Measurements from ENCODE around the gene BRMS1L. TPM values are rescaled to one million over a fixed set of nuclear protein-coding genes. Genes with fewer than 3 reads are reported as not detected.
A peak's percentile ranks its signal among the peaks of the same experiment; 100 is the strongest.

The BRMS1L gene
- total and polyA plus RNA-seq, 10 of the 15 experiments (the other 5 are each of a cell fraction or from before 2014, with no cell fraction given): 5.3 to 26.7 (median 8.3) TPM

DNA sequence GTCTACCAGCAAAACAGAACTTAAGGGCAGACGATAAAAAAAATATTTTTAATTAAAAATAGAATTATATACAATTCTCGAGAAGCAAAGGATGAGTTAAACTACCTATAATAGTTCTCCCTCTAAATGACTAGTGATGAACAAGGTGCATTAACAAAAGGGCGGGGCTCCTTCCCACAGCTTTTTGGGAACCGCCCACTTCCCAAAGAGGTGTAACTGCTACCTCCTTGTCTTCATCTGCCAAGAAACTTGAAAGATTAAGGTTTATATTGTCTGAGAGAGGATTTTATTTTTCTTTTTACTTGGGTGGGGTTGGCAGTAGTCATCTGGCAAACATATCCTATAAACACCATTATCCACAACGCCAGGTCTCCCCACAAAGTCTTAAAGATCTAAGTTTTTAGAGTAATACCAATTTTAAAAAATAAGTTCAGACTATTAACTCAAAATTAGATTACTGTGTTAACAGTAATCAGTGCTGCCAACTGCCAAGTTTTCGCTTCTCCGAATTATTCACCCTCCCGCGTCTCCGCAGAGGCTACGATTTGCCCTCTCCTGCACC is 18.0 kb upstream of the BRMS1L start:
- DNase-seq (ENCODE audit: low read depth, low spot score) (no peak), ATAC-seq (peak; percentile 7; the same call in 2 of the 3 replicates), FAIRE-seq (no peak)
- in situ Hi-C loops (cut with MboI) (no loop called here), intact Hi-C loops (cut with micrococcal nuclease; ENCODE audit: unreplicated experiment) (loop anchor here (2.0 to 5.0 kb wide), 2 partner anchors 19 to 121 kb away; partner anchors contain the start of gene BRMS1L)
- ChIA-PET CTCF (interaction anchor here (0.6 to 4.8 kb wide), 3 partner anchors 8 to 18 kb away, joined by 4 to 42 read pairs (median 22); partner anchors contain the start of gene BRMS1L), RAD21 (ENCODE audit: unreplicated experiment) (interaction anchor here (1.9 to 2.5 kb wide), 2 partner anchors 9 to 18 kb away, joined by 8 to 11 read pairs; partner anchors contain the start of gene BRMS1L), POLR2A (interaction anchor here (0.9 kb wide), 1 partner anchor 10 kb away, joined by 3 read pairs; no protein-coding TSS in a partner anchor), SMC1A (ENCODE audit: uncharacterized antibody, unreplicated experiment) (interaction anchor here (0.6 to 2.6 kb wide), 4 partner anchors 10 to 389 kb away, joined by 3 to 10 read pairs (median 5); no protein-coding TSS in a partner anchor)
- H3K4me2 ChIP-seq (ENCODE audit: control insufficient read depth, insufficient read depth): peak overlapping the region; percentile 56
- H3K27me3 ChIP-seq (replicated peaks in 1 of 2; ENCODE audit: control insufficient read depth in 2 of 2, insufficient read depth in 2 of 2, low read length in 1 of 2): no peaks in the 10 kb centered on the region
- peak overlapping the region; percentile 75 for H3K27ac ChIP-seq (ENCODE audit: control insufficient read depth, insufficient read depth)
- H3K9me3 ChIP-seq (replicated peaks; ENCODE audit: control insufficient read depth, insufficient read depth, low read length): no peaks in the 10 kb centered on the region
- peaks cover 11% of the 10 kb centered on the region for H3K79me2 ChIP-seq (ENCODE audit: control insufficient read depth, insufficient read depth, low read length)
- H2AFZ ChIP-seq (ENCODE audit: control insufficient read depth, low read depth, low read length): peak overlapping the region; percentile 72
- no peaks in the 10 kb centered on the region for H3K4me1 ChIP-seq (ENCODE audit: control insufficient read depth, insufficient read depth, low read length)
- peak overlapping the region; percentile 79 for H3K4me3 ChIP-seq
- under 1% methylated on average over 11 of the region's 11 CpGs for WGBS (ENCODE audit: insufficient coverage, insufficient replicate concordance, low lambda C conversion rate, missing lambda C conversion rate)
- H3K36me3 ChIP-seq (ENCODE audit: control insufficient read depth in 2 of 2, insufficient read depth in 2 of 2, low read length in 1 of 2): no peaks in the 10 kb centered on the region
- H3K9ac ChIP-seq (ENCODE audit: control insufficient read depth, insufficient read depth, low read length): peak overlapping the region; percentile 83
- BruUV-seq (replicated peaks): no TSS peak
- TF ChIP-seq IKZF2 (IDR thresholded peaks at IDR 0.05): 0 out of 4 replicates have a peak, but pooled peaks of 1 of the 2 experiments have one; percentile 12
- TF ChIP-seq, protein P1, sequence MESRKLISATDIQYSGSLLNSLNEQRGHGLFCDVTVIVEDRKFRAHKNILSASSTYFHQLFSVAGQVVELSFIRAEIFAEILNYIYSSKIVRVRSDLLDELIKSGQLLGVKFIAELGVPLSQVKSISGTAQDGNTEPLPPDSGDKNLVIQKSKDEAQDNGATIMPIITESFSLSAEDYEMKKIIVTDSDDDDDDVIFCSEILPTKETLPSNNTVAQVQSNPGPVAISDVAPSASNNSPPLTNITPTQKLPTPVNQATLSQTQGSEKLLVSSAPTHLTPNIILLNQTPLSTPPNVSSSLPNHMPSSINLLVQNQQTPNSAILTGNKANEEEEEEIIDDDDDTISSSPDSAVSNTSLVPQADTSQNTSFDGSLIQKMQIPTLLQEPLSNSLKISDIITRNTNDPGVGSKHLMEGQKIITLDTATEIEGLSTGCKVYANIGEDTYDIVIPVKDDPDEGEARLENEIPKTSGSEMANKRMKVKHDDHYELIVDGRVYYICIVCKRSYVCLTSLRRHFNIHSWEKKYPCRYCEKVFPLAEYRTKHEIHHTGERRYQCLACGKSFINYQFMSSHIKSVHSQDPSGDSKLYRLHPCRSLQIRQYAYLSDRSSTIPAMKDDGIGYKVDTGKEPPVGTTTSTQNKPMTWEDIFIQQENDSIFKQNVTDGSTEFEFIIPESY (IDR thresholded peaks at IDR 0.05): no peak
- 0 out of 2 replicates have a peak, but pooled peaks have one; percentile 22 for TF ChIP-seq FOXM1 (IDR thresholded peaks at IDR 0.05; ENCODE audit: low read depth, low read length)
- no peaks in the 10 kb centered on the region for H4K20me1 ChIP-seq (ENCODE audit: control insufficient read depth, insufficient read depth)
